B cell (primary cell): ENCODE results near the gene SEMA3F.

Experiments
- EZH2 ChIP-seq: IDR thresholded peaks from 2 replicates; pipeline ENCODE4 v1.6.1; 2012; ENCODE audit warnings: borderline replicate concordance, low read depth, mild to moderate bottlenecking, moderate library complexity, low read length; ENCODE audit not compliant: insufficient read depth, poor library complexity, severe bottlenecking
- TF ChIP-seq, protein P1 (sequence below): fragments of 200-600 bp; IDR thresholded peaks from one replicate; pipeline ENCODE4 v1.8.0; 2022; ENCODE audit warnings: antibody characterized with exemption, mild to moderate bottlenecking

DNA sequence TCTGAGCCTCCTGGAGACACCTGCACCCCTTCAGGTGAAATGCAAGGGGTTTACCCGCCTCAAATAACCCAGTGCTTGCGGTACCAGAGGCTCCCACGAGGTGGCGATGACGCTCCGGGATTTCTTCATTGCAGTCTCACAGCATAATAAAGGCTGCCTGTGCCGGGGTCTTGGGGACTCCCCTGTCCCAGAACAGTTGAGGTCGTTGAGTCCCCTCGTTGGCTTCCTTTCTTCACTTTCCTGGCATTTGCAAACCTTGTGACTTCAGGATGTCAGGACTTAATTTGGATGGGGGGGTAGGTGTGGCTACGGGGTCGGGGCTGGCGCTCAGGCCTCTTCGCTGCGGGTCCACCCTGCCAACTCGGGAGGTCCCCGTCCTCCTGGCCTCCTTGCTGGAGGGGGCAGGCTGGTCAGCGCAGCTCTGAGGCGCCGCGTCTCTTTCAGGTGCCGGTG lies 37.6 kb downstream of the SEMA3F start:
- TF ChIP-seq, protein P1, sequence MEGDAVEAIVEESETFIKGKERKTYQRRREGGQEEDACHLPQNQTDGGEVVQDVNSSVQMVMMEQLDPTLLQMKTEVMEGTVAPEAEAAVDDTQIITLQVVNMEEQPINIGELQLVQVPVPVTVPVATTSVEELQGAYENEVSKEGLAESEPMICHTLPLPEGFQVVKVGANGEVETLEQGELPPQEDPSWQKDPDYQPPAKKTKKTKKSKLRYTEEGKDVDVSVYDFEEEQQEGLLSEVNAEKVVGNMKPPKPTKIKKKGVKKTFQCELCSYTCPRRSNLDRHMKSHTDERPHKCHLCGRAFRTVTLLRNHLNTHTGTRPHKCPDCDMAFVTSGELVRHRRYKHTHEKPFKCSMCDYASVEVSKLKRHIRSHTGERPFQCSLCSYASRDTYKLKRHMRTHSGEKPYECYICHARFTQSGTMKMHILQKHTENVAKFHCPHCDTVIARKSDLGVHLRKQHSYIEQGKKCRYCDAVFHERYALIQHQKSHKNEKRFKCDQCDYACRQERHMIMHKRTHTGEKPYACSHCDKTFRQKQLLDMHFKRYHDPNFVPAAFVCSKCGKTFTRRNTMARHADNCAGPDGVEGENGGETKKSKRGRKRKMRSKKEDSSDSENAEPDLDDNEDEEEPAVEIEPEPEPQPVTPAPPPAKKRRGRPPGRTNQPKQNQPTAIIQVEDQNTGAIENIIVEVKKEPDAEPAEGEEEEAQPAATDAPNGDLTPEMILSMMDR = peak; percentile 86
- TF ChIP-seq EZH2 = no peak
